ENCODE results near the gene CASP8.

DNA sequence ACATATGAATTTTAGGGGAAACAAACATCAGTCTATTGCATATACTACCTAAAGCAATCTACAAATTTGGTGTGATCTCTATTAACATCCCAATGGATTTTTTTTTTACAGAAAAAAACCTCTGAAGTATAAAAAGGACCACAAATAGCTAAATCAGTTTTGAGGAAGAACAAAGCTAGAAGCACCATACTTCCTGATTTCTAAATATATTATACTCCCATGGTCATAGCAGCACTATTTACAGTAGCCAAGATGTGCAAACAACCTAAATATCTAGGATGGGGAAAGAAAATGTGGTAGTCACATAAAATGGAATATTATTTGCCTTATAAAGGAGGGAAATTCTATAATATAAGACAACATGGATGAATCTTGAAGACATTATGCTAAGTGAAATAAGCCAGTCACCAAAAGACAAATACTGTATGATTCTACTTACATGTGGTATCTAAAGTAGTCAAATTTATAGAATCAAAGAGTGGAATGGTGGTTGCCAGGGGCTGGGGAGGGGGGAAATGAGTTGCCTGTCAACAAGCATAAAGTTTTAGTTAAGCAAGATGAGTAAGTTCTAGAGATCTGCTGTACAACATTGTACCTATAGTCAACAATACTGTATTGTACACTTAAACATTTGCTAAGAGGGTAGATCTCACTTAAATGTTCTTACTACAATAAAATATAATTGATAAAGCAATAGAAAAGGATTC is 17.6 kb upstream of the CASP8 start:
- no peak for TF ChIP-seq MAX (IDR thresholded peaks at IDR 0.05)
- TF ChIP-seq CTCF (IDR thresholded peaks at IDR 0.05; ENCODE audit: low read depth, low read length, missing input control) = no peak
- TF ChIP-seq, protein P1, sequence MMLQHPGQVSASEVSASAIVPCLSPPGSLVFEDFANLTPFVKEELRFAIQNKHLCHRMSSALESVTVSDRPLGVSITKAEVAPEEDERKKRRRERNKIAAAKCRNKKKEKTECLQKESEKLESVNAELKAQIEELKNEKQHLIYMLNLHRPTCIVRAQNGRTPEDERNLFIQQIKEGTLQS (IDR thresholded peaks at IDR 0.05) = no peak
- TF ChIP-seq NR2F2 (IDR thresholded peaks at IDR 0.05) = no peak
- TF ChIP-seq YY1 (IDR thresholded peaks at IDR 0.05) = no peak
- no peak for TF ChIP-seq RAD21 (IDR thresholded peaks at IDR 0.05)
- TF ChIP-seq EGR1 (IDR thresholded peaks at IDR 0.05; ENCODE audit: low read depth in 2 of 2) = no peak
- TF ChIP-seq GABPA (IDR thresholded peaks at IDR 0.05 in 1 of 2, conservative IDR thresholded peaks at IDR 0.05 in 1 of 2) = no peak
- TF ChIP-seq, protein P2, sequence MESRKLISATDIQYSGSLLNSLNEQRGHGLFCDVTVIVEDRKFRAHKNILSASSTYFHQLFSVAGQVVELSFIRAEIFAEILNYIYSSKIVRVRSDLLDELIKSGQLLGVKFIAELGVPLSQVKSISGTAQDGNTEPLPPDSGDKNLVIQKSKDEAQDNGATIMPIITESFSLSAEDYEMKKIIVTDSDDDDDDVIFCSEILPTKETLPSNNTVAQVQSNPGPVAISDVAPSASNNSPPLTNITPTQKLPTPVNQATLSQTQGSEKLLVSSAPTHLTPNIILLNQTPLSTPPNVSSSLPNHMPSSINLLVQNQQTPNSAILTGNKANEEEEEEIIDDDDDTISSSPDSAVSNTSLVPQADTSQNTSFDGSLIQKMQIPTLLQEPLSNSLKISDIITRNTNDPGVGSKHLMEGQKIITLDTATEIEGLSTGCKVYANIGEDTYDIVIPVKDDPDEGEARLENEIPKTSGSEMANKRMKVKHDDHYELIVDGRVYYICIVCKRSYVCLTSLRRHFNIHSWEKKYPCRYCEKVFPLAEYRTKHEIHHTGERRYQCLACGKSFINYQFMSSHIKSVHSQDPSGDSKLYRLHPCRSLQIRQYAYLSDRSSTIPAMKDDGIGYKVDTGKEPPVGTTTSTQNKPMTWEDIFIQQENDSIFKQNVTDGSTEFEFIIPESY (IDR thresholded peaks at IDR 0.05) = no peak
- no peak for TF ChIP-seq RXRA (IDR thresholded peaks at IDR 0.05)
- TF ChIP-seq JUND (IDR thresholded peaks at IDR 0.05) = no peak
- no peak for TF ChIP-seq TAF1 (conservative IDR thresholded peaks at IDR 0.05)
